Measurements from ENCODE around the gene ALDH4A1. TPM values are rescaled to one million over a fixed set of nuclear protein-coding genes. Genes with fewer than 3 reads are reported as not detected.
A peak's percentile ranks its signal among the peaks of the same experiment; 100 is the strongest.

Gene ALDH4A1
- total RNA-seq, 4 donors from 2014 or later = 19.9 to 24.8 (median 22.5) TPM

DNA sequence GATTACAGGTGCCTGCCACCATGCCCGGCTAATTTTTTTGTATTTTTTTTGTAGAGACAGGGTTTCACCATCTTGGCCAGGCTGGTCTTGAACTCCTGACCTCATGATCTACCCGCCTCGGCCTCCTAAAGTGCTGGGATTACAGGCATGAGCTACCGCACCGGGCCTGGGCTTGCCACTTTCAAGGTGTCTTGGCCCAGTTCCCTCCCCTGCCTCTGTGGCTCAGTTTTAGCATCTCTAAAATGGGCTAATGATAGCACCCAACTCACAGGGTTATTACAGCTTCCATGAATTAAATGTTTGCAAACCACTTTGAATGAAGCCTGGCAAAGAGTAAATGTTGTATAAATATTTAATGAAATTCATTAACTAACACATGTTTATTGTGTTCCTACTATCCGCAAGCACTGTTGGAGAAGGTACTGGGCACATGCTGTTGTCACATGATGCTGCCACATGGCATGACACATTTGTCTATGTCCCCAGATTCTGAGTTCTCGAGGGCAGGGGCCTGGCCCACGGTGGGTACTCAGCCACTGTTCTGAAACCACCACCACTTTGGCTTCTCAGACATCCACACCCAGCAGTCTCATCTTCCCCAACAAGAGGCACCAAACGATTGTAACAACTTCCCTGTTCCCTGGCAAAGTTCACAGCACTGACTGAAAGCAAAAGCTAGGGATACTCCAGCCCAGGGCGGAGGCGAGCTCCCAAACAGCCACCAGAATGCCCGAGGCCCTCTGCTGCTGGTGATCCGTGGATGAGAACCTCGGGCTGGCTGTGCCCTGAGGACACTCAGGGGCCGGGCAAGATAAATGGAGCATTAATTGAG lies 44.4 kb upstream of the ALDH4A1 start:
- H3K4me3 ChIP-seq = no peak overlapping the region
- no peaks in the 10 kb centered on the region for H3K9me3 ChIP-seq
- TF ChIP-seq POLR2A (IDR thresholded peaks at IDR 0.05) (no peak), EP300 (IDR thresholded peaks at IDR 0.05) (no peak), POLR2AphosphoS5 (IDR thresholded peaks at IDR 0.05) (no peak)
- TF ChIP-seq, protein P1, sequence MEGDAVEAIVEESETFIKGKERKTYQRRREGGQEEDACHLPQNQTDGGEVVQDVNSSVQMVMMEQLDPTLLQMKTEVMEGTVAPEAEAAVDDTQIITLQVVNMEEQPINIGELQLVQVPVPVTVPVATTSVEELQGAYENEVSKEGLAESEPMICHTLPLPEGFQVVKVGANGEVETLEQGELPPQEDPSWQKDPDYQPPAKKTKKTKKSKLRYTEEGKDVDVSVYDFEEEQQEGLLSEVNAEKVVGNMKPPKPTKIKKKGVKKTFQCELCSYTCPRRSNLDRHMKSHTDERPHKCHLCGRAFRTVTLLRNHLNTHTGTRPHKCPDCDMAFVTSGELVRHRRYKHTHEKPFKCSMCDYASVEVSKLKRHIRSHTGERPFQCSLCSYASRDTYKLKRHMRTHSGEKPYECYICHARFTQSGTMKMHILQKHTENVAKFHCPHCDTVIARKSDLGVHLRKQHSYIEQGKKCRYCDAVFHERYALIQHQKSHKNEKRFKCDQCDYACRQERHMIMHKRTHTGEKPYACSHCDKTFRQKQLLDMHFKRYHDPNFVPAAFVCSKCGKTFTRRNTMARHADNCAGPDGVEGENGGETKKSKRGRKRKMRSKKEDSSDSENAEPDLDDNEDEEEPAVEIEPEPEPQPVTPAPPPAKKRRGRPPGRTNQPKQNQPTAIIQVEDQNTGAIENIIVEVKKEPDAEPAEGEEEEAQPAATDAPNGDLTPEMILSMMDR (IDR thresholded peaks at IDR 0.05) = no peak
- no peak for ATAC-seq
- H3K27ac ChIP-seq = peak overlapping the region in 3 of 4 donors; percentile 92 to 97 (median 92)
- WGBS, 2 donors (ENCODE audit: low coverage in 1 of 2) = 68 to 70% methylated on average over 6 to 9 of the region's 15 CpGs
- no peaks in the 10 kb centered on the region for H3K27me3 ChIP-seq
- H3K4me1 ChIP-seq = peaks cover 0 to 100% (median 70%) of the 10 kb centered on the region in 3 donors
- no peaks in the 10 kb centered on the region for H3K36me3 ChIP-seq

DNA sequence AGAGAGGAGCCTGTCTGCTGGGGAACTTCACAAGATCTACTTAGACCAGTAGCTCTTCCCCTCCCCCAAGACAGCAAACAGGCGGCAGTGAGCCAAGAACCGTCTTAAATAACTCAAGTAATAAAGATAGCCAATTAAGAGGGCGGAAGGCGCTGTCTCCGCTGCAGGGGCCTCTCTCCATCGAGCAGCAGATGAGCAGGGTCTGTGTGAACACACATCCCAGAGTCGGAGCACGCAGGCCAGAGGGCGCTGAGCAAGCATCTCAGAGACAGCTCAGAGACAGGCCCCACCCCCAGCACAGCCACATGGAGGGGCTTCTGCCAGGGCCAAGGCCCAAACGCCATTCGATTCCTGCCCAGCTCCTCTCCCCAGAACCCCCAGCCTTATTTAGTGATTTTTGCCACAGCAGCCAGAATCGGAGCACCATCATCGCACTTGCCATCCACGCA lies 43.1 kb upstream of the ALDH4A1 start:
- Histone ChIP-seq H3K27me3 (no peaks in the 10 kb centered on the region), H3K9me3 (no peaks in the 10 kb centered on the region), H3K27ac (peak overlapping the region in 3 of 4 donors; percentile 41 to 74 (median 70)), H3K4me3 (no peak overlapping the region), H3K36me3 (no peaks in the 10 kb centered on the region), H3K4me1 (peaks cover 0 to 100% (median 68%) of the 10 kb centered on the region in 3 donors)
- no peak for ATAC-seq
- TF ChIP-seq POLR2AphosphoS5 (IDR thresholded peaks at IDR 0.05) (no peak), POLR2A (IDR thresholded peaks at IDR 0.05) (no peak)
- 72% methylated on average over 4 of the region's 14 CpGs; no CpG with 5 or more reads in 1 of the 2 donors for WGBS, 2 donors (ENCODE audit: low coverage in 1 of 2)

DNA sequence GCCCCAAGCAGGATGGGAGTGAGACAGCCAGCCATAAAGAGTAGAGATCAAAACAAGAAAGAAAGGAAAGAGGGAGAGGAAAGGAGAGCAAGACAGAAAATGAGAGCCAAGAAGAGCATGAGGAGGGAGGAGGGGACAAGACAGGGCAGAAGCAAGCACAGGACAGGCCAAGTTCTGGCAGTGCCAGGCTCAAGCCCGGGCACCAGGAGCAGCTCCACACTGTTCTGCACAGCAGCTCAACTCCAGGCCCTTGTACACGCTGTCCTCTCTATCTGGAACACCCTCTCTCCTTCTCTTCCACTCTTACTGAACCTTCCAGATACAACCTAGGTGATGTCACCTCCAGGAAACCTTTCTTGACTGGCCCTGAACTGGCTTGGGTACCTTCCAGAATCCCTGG lies 42.5 kb upstream of the ALDH4A1 start:
- peaks cover 0 to 100% (median 69%) of the 10 kb centered on the region in 3 donors for H3K4me1 ChIP-seq
- no peaks in the 10 kb centered on the region for H3K36me3 ChIP-seq
- no peaks in the 10 kb centered on the region for H3K27me3 ChIP-seq
- H3K27ac ChIP-seq = peak overlapping the region in 3 of 4 donors; percentile 41 to 74 (median 70)
- TF ChIP-seq EP300 (IDR thresholded peaks at IDR 0.05) (no peak), POLR2AphosphoS5 (IDR thresholded peaks at IDR 0.05) (no peak), POLR2A (IDR thresholded peaks at IDR 0.05) (no peak)
- TF ChIP-seq, protein P1 (IDR thresholded peaks at IDR 0.05) = no peak
- H3K9me3 ChIP-seq = no peaks in the 10 kb centered on the region
- H3K4me3 ChIP-seq = no peak overlapping the region
- no peak for ATAC-seq
- WGBS, 2 donors (ENCODE audit: low coverage in 1 of 2) = 58% methylated on average over 2 of the region's 2 CpGs; no CpG with 5 or more reads in 1 of the 2 donors

DNA sequence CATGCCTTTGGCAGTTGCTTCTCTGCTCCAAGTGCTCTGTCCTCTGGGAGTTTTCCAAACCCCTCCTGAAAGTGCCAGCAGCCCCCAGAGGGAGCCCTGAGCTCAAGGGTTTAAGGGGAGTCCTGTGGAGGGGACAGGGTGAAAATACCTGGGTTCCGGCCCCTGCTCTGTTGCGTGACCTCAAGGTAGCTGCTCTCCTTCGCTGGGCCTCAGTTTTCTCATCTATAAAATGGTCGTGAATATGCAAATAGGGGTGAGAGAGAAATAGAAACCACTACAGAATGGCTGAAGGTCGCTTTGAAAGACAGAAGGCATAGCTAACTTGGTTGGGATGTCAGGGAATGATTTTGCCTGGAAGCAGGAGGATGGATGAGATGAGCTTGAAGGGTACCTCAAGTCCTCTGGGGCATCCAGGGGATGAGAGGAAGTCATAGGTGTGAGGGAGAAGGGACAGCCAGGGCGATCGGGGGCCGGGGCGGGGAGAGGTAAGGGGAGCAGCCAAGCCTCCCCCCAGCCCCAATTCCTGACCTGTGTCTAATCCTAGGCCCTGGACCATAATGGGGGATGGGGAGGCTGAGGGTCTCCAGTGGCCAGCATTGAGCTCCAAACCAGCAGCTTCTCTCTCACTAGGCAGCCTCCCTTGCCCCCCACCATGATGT lies 41.7 kb upstream of the ALDH4A1 start:
- H3K27ac ChIP-seq = peak overlapping the region in 3 of 4 donors; percentile 41 to 74 (median 70)
- H3K4me3 ChIP-seq = no peak overlapping the region
- WGBS, 2 donors (ENCODE audit: low coverage in 1 of 2) = 92 to 96% methylated on average over 3 to 4 of the region's 9 CpGs
- H3K9me3 ChIP-seq = no peaks in the 10 kb centered on the region
- H3K4me1 ChIP-seq = peaks cover 0 to 100% (median 68%) of the 10 kb centered on the region in 3 donors
- no peak for ATAC-seq
- TF ChIP-seq, protein P1 (IDR thresholded peaks at IDR 0.05) = no peak
- TF ChIP-seq POLR2AphosphoS5 (IDR thresholded peaks at IDR 0.05) (no peak), POLR2A (IDR thresholded peaks at IDR 0.05) (no peak), EP300 (IDR thresholded peaks at IDR 0.05) (no peak)
- no peaks in the 10 kb centered on the region for H3K27me3 ChIP-seq
- H3K36me3 ChIP-seq = no peaks in the 10 kb centered on the region

DNA sequence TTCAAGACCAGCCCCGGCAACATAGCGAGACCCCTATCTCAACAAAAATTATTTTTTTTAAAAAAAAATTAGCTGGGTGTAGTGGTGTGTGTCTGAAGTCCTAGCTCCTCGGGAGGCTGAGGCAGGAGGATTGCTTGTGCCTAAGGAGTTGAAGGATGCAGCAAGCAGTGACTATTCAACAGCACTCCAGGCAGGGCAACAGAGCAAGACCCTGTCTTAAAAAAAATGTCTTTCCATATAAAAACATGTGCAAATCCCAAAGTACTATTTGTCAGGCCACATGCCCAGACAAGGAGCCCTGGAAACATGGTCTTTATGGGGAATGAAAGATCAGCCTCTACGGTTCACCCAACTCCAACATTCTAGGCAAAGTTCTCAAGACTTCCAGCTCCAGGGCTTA lies 40.8 kb upstream of the ALDH4A1 start:
- TF ChIP-seq EP300 (IDR thresholded peaks at IDR 0.05) (no peak), POLR2A (IDR thresholded peaks at IDR 0.05) (no peak), POLR2AphosphoS5 (IDR thresholded peaks at IDR 0.05) (no peak)
- TF ChIP-seq, protein P1 (IDR thresholded peaks at IDR 0.05) = no peak
- ATAC-seq = no peak
- Histone ChIP-seq H3K4me1 (peaks cover 0 to 100% (median 67%) of the 10 kb centered on the region in 3 donors), H3K27ac (no peak overlapping the region), H3K4me3 (no peak overlapping the region), H3K9me3 (no peaks in the 10 kb centered on the region), H3K36me3 (no peaks in the 10 kb centered on the region), H3K27me3 (no peaks in the 10 kb centered on the region)
- 94 to 100% methylated on average over 3 of the region's 4 CpGs for WGBS, 2 donors (ENCODE audit: low coverage in 1 of 2)

All from gastroesophageal sphincter (tissue), 4 donors.